Fibroblast of villous mesenchyme (primary cell): ENCODE measurements around the gene PDE4DIP. TPM values are rescaled to one million over a fixed set of nuclear protein-coding genes. Genes with fewer than 3 reads are reported as not detected.
A peak's percentile ranks its signal among the peaks of the same experiment; 100 is the strongest.
"Not testable (repeated sequence)": the region's sequence is repeated elsewhere in the genome, so short reads cannot be mapped to it uniquely, and the experiment has no call there.

Experiments used
- DNase-seq: peaks from one replicate; pipeline ENCODE4 v3.0.0-alpha.2; 2010; ENCODE audit warnings: low read depth
- H3K4me3 ChIP-seq: 2 replicates; pipeline ENCODE4 v1.5.1; 2011; ENCODE audit warnings: low read depth, mild to moderate bottlenecking, low read length
- total RNA-seq: library from RNA; depleted of rRNA; stranded (reverse); fragments of >200 nt; gene quantifications from 2 replicates; pipeline ENCODE4 v1.2.3, GENCODE V29; 2012

Gene PDE4DIP
- 42.8 and 120 TPM in 2 replicates for total RNA-seq

DNA sequence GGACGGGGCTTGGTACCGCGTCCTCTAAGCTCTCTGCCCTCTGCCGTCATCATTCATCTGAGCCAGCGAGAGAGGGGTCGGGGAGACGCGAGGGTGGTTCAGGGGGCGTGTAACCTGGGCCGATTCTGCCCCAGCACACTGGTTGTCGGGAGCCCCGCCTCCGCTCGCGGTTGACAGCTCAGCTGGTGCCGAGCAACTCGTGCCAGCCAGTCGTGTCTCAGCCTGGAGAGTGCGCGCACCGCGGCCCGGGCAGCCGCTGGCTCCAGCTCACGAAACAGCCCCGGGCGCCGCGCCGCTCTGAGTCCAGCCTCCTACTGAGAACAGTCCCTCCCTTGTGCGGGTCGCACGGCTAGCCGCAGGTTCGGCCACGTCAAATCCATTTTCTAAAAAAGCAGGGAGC is at the start of gene PDE4DIP:
PDE4DIP (plus strand) TSS at position 209 of the 400 bp plus-strand sequence. CDS start 347 bp downstream, outside the sequence.
- DNase-seq = not testable (repeated sequence)
- peak within 1 kb of the TSS; percentile 35 for H3K4me3 ChIP-seq

DNA sequence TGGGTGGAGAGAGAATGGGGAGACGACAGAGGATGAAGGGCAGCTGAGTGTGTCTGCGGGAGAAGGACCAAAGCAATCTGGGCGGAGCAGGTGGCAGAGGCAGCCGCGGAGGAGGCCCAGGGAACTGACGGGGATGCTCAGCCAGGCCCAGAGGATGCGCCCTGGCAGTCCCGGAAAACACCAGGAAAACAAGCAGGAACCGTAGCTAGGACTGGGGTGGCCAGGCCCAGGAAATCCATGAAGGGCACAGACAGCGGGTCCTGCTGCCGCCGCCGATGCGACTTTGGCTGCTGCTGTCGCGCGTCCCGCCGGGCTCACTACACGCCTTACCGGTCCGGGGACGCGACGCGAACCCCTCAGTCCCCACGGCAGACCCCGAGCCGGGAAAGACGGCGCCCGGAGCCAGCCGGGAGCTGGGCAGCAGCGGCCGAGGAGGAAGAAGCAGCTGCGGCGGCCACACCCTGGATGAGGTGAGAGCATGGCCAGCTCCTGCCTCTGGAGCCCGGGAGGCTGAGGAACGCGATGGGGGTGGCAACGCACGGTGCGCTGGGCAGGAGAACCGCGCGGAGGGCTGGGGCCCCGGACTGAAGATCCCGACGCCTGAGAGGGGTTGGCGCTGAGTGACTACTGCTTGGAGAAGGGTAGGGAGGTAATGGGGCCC is 35.8 kb upstream of the PDE4DIP start:
- H3K4me3 ChIP-seq, DNase-seq: not testable (repeated sequence)

DNA sequence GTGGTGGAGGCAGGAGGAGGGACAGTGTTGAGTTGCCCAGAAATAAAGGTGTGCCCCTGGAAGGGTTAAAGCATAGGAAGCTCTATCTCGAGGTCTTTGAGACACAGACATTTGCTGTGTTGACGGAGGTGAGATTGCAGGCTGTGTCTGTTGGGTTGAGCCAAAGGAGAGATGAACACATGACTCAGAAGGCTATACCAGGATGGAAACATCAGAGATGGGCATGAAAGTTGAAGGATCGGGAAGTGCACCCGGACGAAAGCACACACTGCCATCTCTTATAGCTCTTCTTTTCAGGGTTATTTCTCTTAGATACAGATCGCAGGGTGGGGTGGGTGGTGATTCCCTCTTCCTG is 35.3 kb upstream of the PDE4DIP start:
- DNase-seq, H3K4me3 ChIP-seq: not testable (repeated sequence)

DNA sequence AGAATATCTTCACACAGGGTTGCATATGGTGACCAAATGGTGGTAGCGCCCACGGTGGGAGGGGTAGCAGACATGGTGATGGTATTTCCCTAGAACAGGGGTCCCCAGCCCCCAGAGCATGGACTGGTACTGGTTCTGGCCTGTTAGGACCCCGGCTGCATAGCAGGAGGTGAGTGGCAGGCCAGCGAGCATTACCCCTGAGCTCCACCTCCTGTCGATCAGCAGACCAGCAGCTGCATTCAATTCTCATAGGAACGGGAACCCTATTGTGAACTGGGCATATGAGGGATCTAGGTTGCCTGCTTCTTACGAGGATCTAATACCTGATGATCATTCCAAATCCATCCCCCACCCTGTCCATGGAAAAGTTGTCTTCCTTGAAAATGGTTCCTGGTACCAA is 22.0 kb upstream of the PDE4DIP start:
- not testable (repeated sequence) for DNase-seq, H3K4me3 ChIP-seq

DNA sequence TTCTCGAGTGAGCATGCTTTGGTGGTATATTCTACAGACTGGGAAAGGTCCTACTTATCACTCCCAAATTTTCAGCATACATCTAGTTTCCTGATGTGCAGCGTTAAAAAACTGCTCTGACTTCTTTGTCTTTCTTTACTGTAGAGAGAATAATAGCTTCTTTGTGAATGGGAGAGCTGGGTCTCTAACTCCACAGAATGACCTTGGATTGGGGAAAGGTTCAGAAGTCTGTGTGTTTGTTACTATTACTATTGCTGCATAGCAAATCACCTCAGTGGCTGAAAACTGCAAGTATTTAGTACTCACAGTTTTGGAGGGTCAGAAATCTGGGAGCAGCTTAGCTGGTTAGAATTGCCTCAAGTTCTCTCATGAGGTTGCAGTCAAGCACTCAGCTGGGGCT is 20.4 kb upstream of the PDE4DIP start:
- DNase-seq, H3K4me3 ChIP-seq: not testable (repeated sequence)

DNA sequence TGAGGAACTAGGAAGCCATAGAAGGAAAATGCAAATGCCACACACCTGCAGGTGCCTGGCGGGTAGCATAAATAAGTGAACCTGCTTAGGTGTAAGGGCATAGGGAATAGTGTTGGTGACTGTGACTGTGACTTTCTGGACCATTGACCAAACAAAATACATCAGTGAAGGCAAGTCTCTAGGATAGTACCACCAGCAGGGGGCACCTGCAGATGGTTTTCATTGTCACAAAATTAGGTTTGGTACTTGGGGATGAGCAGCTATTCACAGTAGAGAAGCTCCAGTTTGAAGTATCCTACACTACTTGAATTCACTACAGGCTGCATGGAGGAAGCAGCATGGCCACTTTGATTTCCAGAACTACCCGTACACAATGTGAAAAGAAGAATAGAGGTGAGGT is 19.2 kb upstream of the PDE4DIP start:
- not testable (repeated sequence) for DNase-seq, H3K4me3 ChIP-seq

DNA sequence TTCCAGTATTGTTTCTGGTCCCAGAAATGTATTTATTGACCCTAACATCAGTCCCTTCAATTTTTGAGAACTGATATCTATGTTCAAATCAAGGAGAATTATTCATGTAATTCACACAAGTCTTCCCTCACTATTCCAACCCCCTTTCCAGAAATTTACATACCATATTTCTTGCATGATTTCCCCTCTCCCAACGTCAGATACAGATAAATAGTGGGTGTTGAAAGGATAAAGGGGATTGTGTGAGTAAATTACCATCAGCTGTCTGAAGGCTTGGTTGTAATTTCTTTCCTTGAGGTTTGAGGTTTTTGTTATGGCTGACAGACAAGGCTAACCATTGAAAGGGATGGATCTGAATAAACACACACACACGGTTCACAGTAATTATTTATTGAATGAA is 15.7 kb upstream of the PDE4DIP start:
- not testable (repeated sequence) for H3K4me3 ChIP-seq, DNase-seq

DNA sequence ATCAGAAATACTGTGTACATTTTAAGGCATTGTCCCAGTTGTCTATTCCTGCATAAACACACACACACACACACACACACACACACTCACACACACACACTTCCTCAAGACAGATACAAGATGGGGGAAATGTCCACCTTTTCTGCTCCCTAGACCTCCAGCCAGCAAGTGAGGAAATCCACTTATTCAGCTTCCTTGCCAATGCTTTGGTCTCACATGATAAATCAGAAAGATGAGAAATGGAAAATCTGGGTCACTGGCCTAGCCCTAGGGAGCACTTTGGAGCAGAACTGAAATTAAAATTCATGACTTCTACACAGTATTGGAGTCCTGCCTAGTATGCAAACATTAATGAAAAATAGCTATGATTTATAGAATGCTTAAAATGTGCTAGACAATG is 15.3 kb upstream of the PDE4DIP start:
- not testable (repeated sequence) for H3K4me3 ChIP-seq, DNase-seq

DNA sequence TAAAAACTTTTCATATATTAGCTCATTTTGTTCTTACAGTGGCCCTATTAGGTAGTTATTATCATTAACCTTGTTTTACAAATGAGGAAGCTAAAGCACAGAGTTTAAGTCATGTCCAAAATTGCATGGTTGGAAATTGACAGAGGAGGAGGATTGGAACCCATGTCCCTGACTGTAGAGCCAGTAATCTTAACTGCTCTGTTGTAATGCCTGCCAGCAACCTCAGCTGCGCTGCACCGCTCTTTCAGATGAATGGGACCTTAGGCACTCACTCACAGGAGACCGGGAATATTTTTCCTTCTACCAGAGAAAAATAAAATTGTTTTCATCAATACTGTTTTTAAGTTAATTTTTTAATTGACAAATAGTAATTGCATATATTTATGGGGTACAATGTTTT is 14.9 kb upstream of the PDE4DIP start:
- DNase-seq, H3K4me3 ChIP-seq: not testable (repeated sequence)

DNA sequence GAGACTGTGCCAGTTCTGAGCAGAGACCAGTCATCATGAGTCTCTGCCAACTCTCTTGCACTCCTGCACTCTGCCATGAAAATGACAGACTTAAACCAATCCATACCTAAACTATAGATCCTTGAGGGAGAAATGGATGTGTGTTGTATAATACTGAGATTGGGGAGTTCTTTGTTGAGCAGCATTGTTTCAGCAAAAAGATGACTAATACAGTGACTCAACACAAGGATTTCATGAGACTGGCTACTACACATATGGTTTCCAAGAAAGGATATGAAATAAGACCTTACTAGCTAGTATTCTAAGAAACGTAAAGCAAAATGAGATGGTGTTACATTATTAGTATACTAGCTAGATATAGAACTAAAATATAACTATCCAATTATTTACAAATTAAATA is 3.0 kb upstream of the PDE4DIP start:
- not testable (repeated sequence) for DNase-seq, H3K4me3 ChIP-seq

DNA sequence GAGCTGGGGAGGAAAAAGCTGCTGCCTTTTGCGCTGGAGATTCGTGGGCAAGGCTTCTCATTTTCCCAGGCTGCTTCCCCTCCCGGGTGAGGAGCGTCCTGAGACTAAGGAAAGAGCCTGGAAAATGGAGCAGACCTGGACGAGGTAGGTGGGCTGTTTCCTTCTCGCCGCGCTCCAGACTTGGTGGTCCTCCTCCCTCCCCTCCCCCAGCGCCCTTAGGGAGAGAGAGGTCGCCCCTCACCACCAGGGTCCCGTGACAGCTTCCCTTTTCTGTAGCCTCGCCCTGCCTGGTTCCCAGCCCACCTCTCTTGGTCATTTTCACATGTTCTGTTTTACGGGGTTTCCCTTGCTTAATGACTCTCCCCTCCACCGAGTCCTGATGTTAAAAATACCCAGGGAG is 423 bp downstream of the PDE4DIP start:
- not testable (repeated sequence) for DNase-seq, H3K4me3 ChIP-seq

DNA sequence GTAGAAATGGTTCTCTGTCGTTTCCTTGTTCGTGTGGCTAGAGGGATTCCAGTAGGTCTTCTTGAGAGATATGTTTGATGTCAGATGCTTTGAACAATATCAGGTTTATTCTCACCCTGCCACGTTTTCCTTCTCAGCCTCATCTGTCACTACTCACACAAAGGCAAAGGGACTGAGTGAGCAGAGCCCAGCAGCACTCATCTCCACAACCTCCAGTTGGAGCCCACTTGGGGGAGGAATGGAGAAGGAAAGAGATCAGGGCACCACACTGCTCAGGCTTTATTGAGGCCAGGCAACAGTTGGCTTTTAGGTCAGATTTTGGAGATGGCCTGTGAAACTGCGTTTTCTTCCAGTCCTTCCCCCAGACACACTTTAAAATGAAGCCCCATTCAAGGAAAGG is 840 bp downstream of the PDE4DIP start:
- H3K4me3 ChIP-seq, DNase-seq: not testable (repeated sequence)

DNA sequence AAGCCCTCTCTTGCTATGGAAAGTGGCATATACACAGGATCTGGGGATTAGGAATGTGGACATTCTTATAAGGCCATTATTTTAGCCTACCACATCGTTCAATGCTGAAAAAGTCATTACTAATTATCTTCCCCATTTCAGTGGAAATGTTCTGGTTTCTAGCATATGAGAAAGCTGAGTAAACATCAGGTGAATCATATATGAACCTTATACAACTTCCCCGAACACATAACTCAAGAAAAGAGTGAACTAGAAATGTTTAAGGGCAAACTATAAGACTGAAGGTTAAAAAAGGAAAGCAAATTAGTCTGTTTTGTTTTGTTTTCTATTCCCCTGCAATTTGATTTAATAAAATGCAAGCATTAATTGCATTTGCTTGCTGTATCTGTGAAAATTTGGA is 6.1 kb downstream of the PDE4DIP start:
- DNase-seq, H3K4me3 ChIP-seq: not testable (repeated sequence)

DNA sequence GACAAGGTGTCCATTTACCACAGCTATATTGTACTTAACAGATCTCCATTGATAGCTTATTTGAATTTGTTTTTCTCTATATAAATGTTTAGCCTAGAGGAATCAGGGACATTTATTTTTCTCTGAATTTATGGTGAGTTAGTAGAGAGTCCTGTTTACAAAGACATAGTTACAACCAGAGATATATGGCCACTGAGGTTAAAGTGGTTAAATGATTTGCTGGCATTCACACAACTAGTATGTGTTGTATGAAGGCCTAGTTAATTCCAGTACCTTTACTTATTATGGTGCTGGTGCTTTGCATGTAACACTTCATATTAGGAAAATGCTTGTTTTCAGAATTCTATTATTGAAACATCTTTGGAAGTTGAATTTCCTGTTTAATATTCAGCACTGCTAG is 6.6 kb downstream of the PDE4DIP start:
- H3K4me3 ChIP-seq, DNase-seq: not testable (repeated sequence)

DNA sequence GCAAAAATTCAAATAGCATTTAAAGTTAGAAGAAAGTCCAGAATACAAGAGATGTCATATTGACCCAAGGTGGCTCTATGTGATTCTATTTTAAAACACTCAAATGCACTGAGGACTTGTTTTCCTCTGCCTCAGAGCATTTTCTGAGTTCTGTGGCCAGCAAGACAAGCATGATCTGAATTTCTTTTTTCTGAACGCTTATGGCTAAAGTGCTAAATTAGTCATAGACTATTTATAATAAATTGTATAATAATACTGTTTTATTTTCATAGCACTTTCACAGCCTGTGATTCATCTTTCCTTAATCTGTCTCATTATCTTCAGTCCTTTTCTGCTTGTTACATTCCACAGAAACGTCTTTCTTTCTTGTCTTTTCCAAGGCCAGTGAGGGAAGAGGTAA is 7.5 kb downstream of the PDE4DIP start:
- not testable (repeated sequence) for DNase-seq

DNA sequence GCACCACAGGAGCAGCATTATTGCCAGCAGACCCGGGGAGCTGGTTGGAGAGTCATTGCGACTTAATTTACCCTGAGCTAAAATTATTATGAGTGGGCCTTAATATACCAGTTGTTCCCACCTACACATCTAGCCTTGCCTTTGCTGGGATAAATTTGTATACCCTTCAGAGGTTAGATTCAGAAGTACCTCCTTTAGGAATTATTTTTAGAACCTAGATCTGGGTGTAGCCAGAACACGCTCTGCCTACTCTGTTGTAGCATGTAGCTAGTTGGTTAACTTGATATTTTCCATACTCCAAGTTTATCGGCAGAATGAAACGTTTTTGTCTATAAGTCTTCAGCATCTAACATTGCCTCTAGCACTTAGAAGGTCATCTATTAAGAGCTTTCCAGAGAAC is 9.1 kb downstream of the PDE4DIP start:
- not testable (repeated sequence) for H3K4me3 ChIP-seq, DNase-seq

More for the DNA sequence above, 7.5 kb downstream of the PDE4DIP start:
- not testable (repeated sequence) for H3K4me3 ChIP-seq

DNA sequence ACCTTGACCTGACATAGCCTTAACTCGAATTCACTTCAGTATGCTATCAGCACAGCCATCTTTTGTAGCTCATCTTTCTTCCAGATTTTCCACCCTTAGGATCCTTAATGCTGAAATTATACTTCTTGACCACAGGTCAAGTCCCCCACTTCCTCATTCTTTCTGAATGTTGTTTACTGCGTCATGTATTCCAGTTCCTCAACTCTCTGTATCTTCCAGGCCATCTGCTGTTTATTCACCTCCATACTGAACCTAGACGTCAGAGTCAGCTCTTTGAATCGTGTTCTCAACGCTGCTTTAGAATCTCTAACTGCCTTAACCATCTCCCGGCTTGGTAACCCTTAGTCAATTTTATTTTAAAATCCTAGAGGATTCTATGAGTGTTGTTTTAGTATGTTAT is 9.8 kb downstream of the PDE4DIP start:
- DNase-seq, H3K4me3 ChIP-seq: not testable (repeated sequence)

DNA sequence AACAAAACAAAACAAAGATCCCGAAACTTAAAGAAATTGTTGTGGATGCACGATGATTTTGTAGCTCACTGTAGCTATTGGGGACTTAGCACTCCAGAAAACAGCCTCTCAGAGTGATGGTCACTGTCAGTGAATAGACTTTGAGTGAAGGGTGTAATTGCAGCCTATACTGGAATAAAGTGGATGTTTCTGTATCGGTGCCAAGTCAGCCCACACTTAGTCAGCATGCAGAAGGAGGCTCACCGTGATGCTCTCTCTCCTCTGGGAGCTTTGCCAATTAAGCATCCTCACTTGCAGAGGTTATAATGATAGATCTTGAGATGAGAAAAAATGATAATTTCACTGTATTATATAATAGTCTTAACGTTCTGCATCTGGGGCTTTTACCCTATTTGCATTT is 11.1 kb downstream of the PDE4DIP start:
- DNase-seq, H3K4me3 ChIP-seq: not testable (repeated sequence)

DNA sequence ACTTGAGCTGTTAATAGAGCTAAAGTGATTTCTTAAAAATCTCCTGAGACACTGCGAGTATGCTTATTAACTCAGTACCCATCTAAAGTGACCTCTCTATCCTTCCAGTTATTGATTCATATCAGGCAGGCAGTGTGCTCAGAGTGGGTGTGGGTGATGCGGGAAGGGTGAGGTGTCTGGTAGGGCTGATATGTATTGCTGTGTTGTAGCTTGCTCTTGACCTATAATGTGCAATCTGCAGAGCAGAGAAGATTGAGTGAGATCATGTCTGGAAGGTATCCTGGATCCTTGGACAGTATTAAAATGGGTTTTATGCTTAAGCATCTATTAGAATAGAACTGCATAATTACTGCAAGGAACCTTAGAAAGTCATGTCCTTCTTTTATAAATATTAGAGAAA is 15.8 kb downstream of the PDE4DIP start:
- DNase-seq = not testable (repeated sequence)

DNA sequence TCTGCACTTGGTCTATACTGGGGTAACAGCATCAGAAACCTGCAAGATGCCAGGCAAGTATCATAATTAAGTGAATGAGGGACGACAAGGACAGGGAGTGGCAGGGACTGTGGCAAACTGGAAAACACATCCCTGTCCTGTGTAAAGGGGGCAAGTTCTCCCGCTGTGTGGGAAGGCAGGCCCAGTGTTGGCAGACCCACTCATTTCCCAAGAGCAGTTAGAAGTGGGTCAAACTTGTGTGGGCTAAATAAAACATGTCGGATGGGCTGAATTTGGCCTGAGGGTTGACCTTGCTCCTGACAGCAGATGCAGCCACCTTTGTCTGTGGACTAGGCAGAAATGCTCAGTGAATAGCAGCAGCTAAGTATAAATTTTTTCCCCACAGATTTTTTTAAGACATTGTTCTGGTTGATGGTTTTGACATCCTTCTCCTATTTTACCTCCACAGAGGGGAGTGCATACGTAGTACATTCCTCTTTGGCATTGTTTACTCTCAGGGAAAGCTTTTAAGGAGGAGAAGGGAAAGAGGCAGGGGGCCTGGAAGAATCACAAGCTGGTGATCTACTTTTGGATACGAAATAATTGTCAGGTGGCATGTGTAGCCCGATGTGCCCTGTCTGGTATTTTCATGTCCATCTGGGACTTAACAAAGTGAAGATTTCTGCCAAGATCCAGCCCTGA is 16.5 kb downstream of the PDE4DIP start:
- not testable (repeated sequence) for DNase-seq, H3K4me3 ChIP-seq

More for the DNA sequence above, 15.8 kb downstream of the PDE4DIP start:
- H3K4me3 ChIP-seq = not testable (repeated sequence)
